ENCODE results near the gene ANO8.

The ANO8 gene

GRCh38 chr19:17346109-17346671 is 11.5 kb upstream of the ANO8 start:
- peak; percentile 74 for DNase-seq (ENCODE audit: low read depth)

DNA sequence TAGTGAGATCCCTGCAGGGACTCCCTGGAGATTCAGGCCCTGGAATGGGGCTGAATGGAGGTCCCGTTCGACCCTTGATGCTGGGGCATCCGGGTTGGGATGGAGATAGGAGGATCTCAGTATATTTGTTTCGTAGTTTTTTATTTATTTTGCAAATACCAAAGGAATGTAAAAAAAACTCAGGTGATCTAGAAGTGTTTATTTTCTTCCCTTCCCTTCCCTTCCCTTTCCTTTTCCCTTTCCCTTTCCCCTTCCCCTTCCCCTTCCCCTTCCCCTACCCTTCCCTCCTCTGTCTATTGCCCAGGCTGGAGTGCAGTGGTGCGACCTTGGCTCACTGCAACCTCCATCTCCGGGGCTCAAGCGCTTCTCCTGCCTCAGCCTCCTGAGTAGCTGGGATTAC is 7.2 kb upstream of the ANO8 start:
- no peak for DNase-seq (ENCODE audit: low read depth)

DNA sequence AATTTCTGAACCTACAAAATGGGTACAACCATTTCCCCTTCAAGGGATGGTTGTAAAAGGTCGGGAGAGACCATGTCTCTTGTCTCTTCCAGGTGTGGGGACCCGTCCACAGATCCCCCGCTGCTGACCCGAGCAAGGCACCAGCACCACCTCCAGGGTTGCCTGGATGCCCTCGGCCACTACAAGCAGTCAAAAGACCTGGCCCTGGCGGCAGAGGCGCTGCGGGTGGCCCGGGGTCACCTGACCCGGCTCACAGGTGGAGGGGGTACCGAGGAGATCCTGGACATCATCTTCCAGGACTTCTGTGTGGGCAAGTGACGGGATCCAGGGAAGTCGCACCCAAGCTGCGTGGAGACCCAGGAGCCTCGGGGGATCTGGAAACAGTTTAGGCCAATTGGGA is 6.7 kb upstream of the ANO8 start:
- no peak for DNase-seq (ENCODE audit: low read depth)

GRCh38 chr19:17340871-17341357 is 6.3 kb upstream of the ANO8 start:
- DNase-seq (ENCODE audit: low read depth), result no peak

DNA sequence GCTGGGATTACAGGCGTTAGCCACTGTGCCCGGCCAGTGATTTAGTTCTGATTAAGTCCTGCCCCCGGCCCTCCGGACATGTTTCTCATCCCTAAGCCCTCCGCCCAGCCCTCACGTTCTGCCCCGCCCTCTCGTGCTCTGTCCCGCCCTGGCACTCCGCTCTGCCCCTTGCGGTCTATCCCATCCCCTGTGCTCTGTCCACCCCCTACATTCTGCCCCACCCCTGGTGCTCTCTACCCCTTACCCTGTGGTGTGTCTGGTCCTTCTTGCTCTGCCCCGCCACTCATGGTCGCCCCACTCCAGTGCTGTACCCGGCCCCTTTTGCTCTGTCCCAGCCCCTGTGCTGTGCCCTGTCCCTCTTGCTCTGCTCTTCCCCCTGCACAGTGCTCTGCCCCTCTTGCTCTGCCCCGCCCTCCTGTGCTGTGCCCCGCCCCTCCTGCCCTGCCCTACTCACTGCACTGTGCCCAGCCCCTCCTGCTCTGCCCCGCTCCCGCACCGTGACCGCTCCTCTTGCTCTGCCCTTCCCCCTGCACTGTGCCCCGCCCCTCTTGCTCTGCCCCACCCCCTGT is 5.7 kb upstream of the ANO8 start:
- no peak for DNase-seq (ENCODE audit: low read depth)

DNA sequence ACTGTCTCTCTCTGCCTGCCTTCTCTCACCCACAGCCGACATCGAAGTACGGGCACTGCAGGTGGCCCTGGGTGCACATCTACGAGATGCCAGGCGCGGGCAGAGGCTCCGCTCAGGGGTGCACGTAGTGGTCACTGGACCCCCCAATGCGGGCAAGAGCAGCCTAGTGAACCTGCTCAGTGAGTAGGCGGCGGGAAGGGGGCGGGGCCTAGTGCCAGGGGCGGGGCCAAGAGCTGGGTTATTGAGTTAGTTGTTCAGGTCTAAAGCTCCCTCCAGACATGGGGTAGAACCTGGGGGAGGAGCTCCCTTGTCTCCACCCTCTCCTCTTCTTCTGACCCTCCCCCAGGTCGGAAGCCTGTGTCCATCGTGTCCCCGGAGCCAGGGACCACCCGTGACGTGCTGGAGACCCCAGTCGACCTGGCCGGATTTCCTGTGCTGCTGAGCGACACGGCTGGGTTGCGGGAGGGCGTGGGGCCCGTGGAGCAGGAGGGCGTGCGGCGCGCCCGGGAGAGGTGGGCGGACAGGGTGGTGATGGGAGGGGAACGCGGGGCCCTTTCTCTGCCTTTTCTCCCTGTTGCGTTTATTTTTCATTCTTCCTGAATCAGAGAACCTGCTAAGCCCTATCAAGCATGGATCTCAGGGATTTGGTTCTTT is 4.6 kb upstream of the ANO8 start:
- no peak for DNase-seq (ENCODE audit: low read depth)

DNA sequence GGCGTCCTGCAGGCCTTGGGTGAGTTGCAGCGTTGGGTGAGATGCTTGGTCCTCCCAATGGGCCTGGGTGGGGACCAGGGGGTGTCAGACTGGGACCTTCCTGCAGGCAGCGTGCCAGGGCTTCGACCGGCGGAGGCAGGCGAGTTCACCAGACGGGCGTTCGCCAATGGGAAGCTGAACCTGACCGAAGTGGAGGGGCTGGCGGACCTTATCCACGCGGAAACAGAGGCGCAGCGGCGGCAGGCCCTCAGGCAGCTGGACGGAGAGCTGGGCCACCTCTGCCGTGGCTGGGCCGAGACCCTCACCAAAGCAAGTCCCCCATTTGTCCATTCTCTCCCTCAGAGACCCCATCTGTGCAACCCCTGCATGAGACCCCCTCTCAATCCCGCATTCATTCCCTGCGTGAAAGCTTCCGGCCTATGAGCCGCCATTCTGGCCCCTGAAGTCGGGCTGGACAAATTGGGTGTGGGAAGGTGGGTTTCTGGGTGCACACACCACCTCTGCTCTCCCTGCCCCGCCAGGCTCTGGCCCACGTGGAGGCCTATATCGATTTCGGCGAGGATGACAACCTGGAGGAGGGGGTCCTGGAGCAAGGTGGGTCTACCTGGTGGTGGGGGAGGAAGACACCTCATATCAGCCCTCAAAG is 3.9 kb upstream of the ANO8 start:
- DNase-seq (ENCODE audit: low read depth), result no peak

DNA sequence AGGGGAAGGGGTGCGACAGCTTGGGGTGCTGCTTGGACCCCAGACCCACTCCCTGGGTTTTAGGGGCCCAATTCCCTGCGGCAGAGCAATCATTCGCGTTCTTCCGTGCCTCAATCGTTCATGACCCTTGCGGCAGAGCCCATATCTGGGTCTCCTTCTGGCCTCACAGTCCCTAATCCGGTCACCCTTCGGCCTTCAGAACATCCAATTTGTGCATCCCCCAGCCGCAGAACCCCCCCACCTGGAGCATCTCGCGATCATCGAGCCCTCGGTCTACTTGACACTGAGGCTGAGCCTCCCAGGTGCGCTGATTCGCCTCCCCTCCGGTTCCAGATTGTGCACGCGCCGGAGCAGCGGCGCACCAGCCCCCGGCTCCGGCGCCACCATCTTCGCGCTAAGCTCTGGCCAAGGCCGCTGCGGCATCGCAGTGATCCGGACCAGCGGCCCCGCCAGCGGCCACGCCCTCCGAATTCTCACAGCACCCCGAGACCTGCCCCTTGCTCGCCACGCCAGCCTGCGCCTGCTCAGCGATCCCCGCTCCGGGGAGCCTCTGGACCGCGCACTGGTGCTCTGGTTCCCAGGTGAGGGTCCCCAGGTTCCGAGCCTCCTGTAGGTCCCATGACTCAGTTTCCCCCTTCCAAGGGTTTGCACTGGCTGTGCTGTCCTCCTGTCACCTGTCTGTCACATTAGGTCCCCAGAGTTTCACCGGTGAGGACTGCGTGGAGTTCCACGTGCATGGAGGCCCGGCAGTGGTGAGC is 3.2 kb upstream of the ANO8 start:
- DNase-seq (ENCODE audit: low read depth), result peak; percentile 61

DNA sequence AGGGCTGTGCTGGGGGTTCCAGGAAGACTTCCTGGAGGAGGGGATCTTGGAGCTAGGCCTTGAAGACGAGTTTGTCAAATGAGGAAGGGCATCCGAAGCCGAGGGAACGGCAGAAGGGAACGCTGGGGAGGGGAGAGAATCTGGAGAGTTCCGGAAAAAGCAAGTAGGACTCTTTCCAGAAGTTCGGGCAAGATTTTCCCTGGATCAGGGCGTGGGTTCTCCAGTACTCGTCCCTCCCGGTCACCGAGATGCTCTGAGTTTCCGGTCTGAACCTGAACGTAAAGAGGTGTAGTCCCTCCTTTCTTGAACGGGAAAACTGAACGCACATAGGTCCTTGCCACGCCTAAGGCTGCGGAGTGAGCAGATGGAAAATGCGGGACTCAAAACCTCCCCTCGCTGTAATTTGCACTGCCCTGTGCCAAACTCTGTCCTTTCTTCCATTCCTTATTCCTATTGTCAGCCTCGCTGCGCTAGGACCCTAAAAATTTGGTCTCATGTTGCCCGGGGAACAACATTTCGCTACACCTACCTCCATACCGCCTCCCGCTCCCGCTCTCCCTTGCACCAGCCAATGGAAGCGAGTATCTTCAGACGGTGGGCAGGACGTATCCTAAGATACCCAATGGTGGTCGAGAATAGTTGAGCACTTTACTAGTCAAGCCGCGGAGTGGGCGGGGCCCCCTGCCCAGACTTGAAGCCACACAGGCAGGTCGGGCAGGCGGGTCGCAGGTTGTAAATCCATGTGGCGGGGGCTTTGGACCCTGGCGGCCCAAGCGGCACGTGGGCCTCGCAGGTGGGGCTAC is 2.4 kb upstream of the ANO8 start, which contains the start of gene GTPBP3:
Gene GTPBP3, plus strand, starts transcription at position 682 of the 803 bp plus-strand sequence. Its CDS starts 59 bp downstream, at position 741.
- DNase-seq (ENCODE audit: low read depth), result peak; percentile 100

GRCh38 chr19:17335575-17335974 is 920 bp upstream of the ANO8 start:
- no peak for DNase-seq (ENCODE audit: low read depth)

GRCh38 chr19:17333611-17334413 is 843 bp downstream of the ANO8 start:
- DNase-seq (ENCODE audit: low read depth), result peak; percentile 92

GRCh38 chr19:17332677-17333581 is 1.7 kb downstream of the ANO8 start:
- peak; percentile 65 for DNase-seq (ENCODE audit: low read depth)

GRCh38 chr19:17332360-17332676 is 2.3 kb downstream of the ANO8 start:
- DNase-seq (ENCODE audit: low read depth), result no peak

DNA sequence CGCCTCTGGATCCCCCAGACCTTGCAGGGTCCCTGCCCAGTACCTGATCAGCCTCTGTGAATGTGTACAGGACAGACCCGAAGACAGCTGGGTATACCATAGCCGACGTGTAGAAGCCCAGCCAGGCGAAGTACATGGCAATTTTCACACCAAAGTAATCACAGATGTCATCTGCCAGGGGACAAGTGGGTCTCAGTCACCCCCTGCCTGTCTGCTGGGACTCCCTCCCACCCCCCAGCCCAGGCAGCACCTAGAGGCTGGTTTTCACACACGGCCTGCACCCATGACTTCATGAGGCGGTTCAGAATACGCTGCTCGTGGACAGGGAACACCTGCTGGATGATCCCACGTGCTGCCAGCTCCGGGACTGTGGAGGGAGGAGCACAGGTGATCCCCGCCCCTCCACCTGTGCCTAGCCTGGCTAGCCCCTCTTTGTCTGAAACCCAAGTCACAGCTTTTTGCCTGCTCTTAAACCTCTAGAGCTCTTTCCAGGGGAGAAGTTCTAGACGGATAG is 3.6 kb downstream of the ANO8 start:
- DNase-seq (ENCODE audit: low read depth), result no peak

DNA sequence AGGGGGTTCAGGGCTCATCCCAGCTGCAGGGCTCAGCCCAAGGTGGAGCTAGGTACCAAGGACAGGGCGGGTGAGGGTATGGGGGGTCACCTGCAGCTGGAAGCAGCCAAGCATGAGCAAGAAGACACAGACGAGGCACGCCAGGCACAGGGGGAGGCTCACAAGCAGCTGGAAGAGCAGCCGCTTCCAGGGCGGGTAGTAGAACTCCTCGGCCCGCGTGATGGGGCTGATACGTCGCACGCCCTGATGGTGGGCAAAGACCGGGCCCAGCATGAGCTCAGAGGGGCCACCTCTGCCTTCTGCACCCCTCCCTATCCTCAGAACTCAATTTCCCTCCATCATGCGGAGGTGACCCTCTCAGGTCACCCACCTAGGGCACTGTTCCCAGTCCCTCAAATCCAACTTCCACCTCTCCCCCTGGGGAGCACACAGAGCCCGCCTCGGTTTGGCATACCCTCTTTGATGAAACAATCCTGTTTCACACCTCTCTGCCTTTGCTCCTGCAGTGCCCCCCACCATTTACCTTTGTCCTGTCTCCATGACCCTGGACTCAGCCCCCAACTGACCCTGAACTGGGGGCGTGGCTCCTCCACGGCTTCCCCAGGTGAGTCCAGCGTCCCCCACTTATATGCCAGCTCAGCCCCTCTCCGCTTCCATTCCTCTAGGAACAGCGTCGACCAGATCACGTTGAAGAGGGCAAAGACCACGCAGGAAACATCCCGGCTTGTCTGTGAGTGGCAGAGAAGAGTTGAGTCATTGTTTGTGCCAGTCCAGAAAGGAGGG is 4.2 kb downstream of the ANO8 start:
- no peak for DNase-seq (ENCODE audit: low read depth)

- no peak for DNase-seq (ENCODE audit: low read depth)
Observed at GRCh38 chr19:17329366-17330261, 5.0 kb downstream of the ANO8 start.

- DNase-seq (ENCODE audit: low read depth), result no peak
Observed at GRCh38 chr19:17328517-17329365, 5.9 kb downstream of the ANO8 start.
